Measurements from ENCODE around the gene BRK1.

DNA sequence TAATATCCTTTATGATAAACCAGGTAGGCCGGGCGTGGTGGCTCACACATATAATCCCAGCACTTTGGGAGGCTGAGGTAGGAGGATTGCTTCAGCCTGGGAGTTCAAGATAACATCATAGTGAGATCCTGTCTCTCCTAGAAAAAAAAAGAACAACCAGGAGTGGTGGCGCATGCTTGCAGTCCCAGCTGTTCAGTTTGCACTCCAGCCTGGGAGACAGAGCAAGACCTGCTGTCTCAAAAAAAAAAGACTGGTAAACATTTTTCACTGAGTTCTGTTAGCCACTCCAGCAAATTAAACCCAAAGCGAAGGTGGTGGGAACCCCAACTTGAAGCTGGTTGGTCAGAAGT lies 39.6 kb downstream of the BRK1 start:
- no peak for TF ChIP-seq CTCF (IDR thresholded peaks at IDR 0.05; ENCODE audit: insufficient read depth, low read depth, low read length)
- no peak for TF ChIP-seq EZH2 (IDR thresholded peaks at IDR 0.05; ENCODE audit: insufficient read depth, low read length)
